GM23338 (cell line): ENCODE results near the gene SLC16A12. TPM values are rescaled to one million over a fixed set of nuclear protein-coding genes. Genes with fewer than 3 reads are reported as not detected.

ENCODE experiments used
- ATAC-seq: fragments of 200-7000 bp; cut with Tn5 transposase; 3 replicates; pipeline ENCODE4 v1.9.1; 2020
- DNase-seq: peaks from one replicate; pipeline ENCODE4 v3.0.0-alpha.2; 2015; ENCODE audit warnings: low spot score
- H2AFZ ChIP-seq: fragments of 200-600 bp; sonication (generic); 2 replicates; pipeline ENCODE4 v1.8.0; 2016; ENCODE audit warnings: antibody characterized with exemption, mild to moderate bottlenecking, moderate library complexity
- H3F3A ChIP-seq: fragments of 200-600 bp; sonication (generic); replicated peaks from 2 replicates; pipeline ENCODE4 v1.8.0; 2017; ENCODE audit warnings: antibody characterized with exemption, mixed run types, low read depth
- H3K27ac ChIP-seq: fragments of 200-600 bp; sonication (generic); 2 replicates; pipeline ENCODE4 v1.6.1; 2016; ENCODE audit warnings: low read depth
- H3K27me3 ChIP-seq: fragments of 200-600 bp; sonication (generic); 2 replicates; pipeline ENCODE4 v1.8.0; 2016; ENCODE audit warnings: mild to moderate bottlenecking, mixed run types, moderate library complexity; ENCODE audit not compliant: insufficient read depth
- H3K36me3 ChIP-seq: fragments of 200-600 bp; sonication (generic); 2 replicates; pipeline ENCODE4 v1.8.0; 2016; ENCODE audit warnings: mild to moderate bottlenecking; ENCODE audit not compliant: insufficient read depth
- H3K4me1 ChIP-seq: fragments of 200-600 bp; sonication (generic); 2 replicates; pipeline ENCODE4 v1.8.0; 2016; ENCODE audit warnings: mild to moderate bottlenecking, moderate library complexity; ENCODE audit not compliant: insufficient read depth
- H3K4me2 ChIP-seq: fragments of 200-600 bp; sonication (generic); 2 replicates; pipeline ENCODE4 v1.7.1; 2017; ENCODE audit warnings: mixed run types
- H3K4me3 ChIP-seq: fragments of 200-600 bp; sonication (generic); 2 replicates; pipeline ENCODE4 v1.6.1; 2016; ENCODE audit warnings: mixed run types
- H3K79me2 ChIP-seq: fragments of 200-600 bp; sonication (generic); replicated peaks from 2 replicates; pipeline ENCODE4 v1.8.0; 2017; ENCODE audit warnings: mild to moderate bottlenecking; ENCODE audit not compliant: insufficient read depth
- H3K9me2 ChIP-seq: fragments of 200-600 bp; sonication (generic); 2 replicates; pipeline ENCODE4 v1.8.0; 2017; ENCODE audit not compliant: insufficient read depth
- H4K20me1 ChIP-seq: fragments of 200-600 bp; sonication (generic); replicated peaks from 2 replicates; pipeline ENCODE4 v1.8.0; 2017; ENCODE audit warnings: mild to moderate bottlenecking; ENCODE audit not compliant: insufficient read depth
- H3K27ac Mint-ChIP-seq: 2 replicates; pipeline ENCODE4 v1.8.0; 2020; ENCODE audit warnings: inconsistent platforms, mild to moderate bottlenecking, moderate library complexity, mixed read lengths
- H3K27me3 Mint-ChIP-seq: 3 replicates; pipeline ENCODE4 v1.8.0; 2022; ENCODE audit warnings: low read depth, mild to moderate bottlenecking, moderate library complexity, mixed read lengths, inconsistent platforms; ENCODE audit not compliant: insufficient read depth, poor library complexity
- H3K36me3 Mint-ChIP-seq: 3 replicates; pipeline ENCODE4 v1.8.0; 2021; ENCODE audit warnings: low read depth, mild to moderate bottlenecking, inconsistent platforms, moderate library complexity, mixed read lengths
- H3K4me1 Mint-ChIP-seq: 3 replicates; pipeline ENCODE4 v1.8.0; 2020; ENCODE audit warnings: mild to moderate bottlenecking, inconsistent platforms, mixed read lengths
- H3K4me3 Mint-ChIP-seq: 3 replicates; pipeline ENCODE4 v1.8.0; 2021; ENCODE audit warnings: moderate library complexity, mild to moderate bottlenecking, inconsistent platforms, mixed read lengths
- H3K9me3 Mint-ChIP-seq: 3 replicates; pipeline ENCODE4 v1.8.0; 2020; ENCODE audit warnings: moderate library complexity, mild to moderate bottlenecking, inconsistent platforms, mixed read lengths
- CTCF ChIP-seq, 2 experiments: fragments of 200-600 bp in 1 of 2; sonication (generic) in 1 of 2; conservative IDR thresholded peaks; 2 replicates each; pipeline versions ENCODE4 v1.5.1 to v1.6.1; 2016 to 2017; ENCODE audit warnings: antibody characterized with exemption in 2 of 2, low read depth in 2 of 2, mild to moderate bottlenecking in 2 of 2, moderate library complexity in 1 of 2
- EZH2phosphoT487 ChIP-seq: fragments of 200-600 bp; sonication (generic); IDR thresholded peaks from one replicate; pipeline ENCODE4 v1.8.1; 2018; ENCODE audit warnings: antibody characterized with exemption; ENCODE audit not compliant: unreplicated experiment
- JUNB ChIP-seq: IDR thresholded peaks from one replicate; pipeline ENCODE4 v1.6.1; 2016; ENCODE audit warnings: antibody characterized with exemption; ENCODE audit not compliant: unreplicated experiment
- NANOG ChIP-seq: IDR thresholded peaks from 2 replicates; pipeline ENCODE4 v1.6.1; 2016; ENCODE audit warnings: antibody characterized with exemption, borderline replicate concordance
- STAT1 ChIP-seq: IDR thresholded peaks from one replicate; pipeline ENCODE4 v1.6.1; 2016; ENCODE audit warnings: antibody characterized with exemption; ENCODE audit not compliant: unreplicated experiment
- polyA plus RNA-seq: library from polyadenylated mRNA; unstranded; fragments of >200 nt; fragmentation: Nextera tagmentation; extraction: Ambion mirVana; gene quantifications from 2 replicates; pipeline ENCODE4 v1.2.1, GENCODE V29; 2016
- total RNA-seq: library from RNA; depleted of rRNA; stranded (reverse); fragments of >200 nt; shearing (Covaris generic); gene quantifications from 2 replicates; pipeline ENCODE4 v1.2.3, GENCODE V29; 2014
- TF ChIP-seq, protein P1 (sequence below): fragments of 250-450 bp; sonication (Bioruptor Pico); IDR thresholded peaks from 2 replicates; pipeline ENCODE4 v1.5.0; 2020; ENCODE audit warnings: mild to moderate bottlenecking, moderate library complexity

The SLC16A12 gene
- total and polyA plus RNA-seq, 2 experiments from 2014 or later = 0.84 to 2.0 TPM

GRCh38 chr10:89478739-89479654, 56.4 kb downstream of the SLC16A12 start:
- no peak overlapping the region for H3K4me2 ChIP-seq
- no peaks in the 10 kb centered on the region for H4K20me1 ChIP-seq
- Mint-ChIP-seq H3K4me3 (no peak overlapping the region), H3K27me3 (no peaks in the 10 kb centered on the region), H3K9me3 (no peaks in the 10 kb centered on the region; the same call in 2 of the 3 replicates), H3K4me1 (peaks cover 27% of the 10 kb centered on the region), H3K36me3 (no peaks in the 10 kb centered on the region), H3K27ac (no peak overlapping the region)
- no peak for DNase-seq
- no peaks in the 10 kb centered on the region for H3K27me3 ChIP-seq
- H2AFZ ChIP-seq = 0 out of 2 replicates have a peak overlapping the region, but pooled peaks have one; percentile 2
- no peaks in the 10 kb centered on the region for H3K36me3 ChIP-seq
- H3F3A ChIP-seq = no peaks in the 10 kb centered on the region
- H3K4me1 ChIP-seq = 0 out of 2 replicates have a peak, but pooled peaks cover 4% of the 10 kb centered on the region
- H3K27ac ChIP-seq = no peak overlapping the region; the same call in 1 of the 2 replicates
- H3K9me2 ChIP-seq = no peaks in the 10 kb centered on the region
- ATAC-seq = peak; percentile 20; the same call in 2 of the 3 replicates
- TF ChIP-seq JUNB (no peak), NANOG (no peak), STAT1 (no peak)
- no peak overlapping the region for H3K4me3 ChIP-seq
- H3K79me2 ChIP-seq = no peaks in the 10 kb centered on the region

GRCh38 chr10:89478085-89478738, 57.2 kb downstream of the SLC16A12 start:
- H3K4me1 Mint-ChIP-seq = peaks cover 27% of the 10 kb centered on the region
- ATAC-seq (peak; percentile 86), DNase-seq (peak; percentile 67)
- H3K4me2 ChIP-seq = no peak overlapping the region
- H3K79me2 ChIP-seq = no peaks in the 10 kb centered on the region
- H3K4me1 ChIP-seq = 0 out of 2 replicates have a peak, but pooled peaks cover 4% of the 10 kb centered on the region
- peak; percentile 11 to 33; a peak in 2 of 4 replicates for TF ChIP-seq CTCF (conservative IDR thresholded peaks at IDR 0.05; ENCODE audit: low read depth in 2 of 2)
- TF ChIP-seq EZH2phosphoT487 = no peak
- H4K20me1 ChIP-seq = no peaks in the 10 kb centered on the region
- no peaks in the 10 kb centered on the region; the same call in 2 of the 3 replicates for H3K9me3 Mint-ChIP-seq
- H3K9me2 ChIP-seq = no peaks in the 10 kb centered on the region
- no peaks in the 10 kb centered on the region for H3K27me3 Mint-ChIP-seq
- no peaks in the 10 kb centered on the region for H3K36me3 Mint-ChIP-seq
- no peaks in the 10 kb centered on the region for H3K27me3 ChIP-seq
- no peaks in the 10 kb centered on the region for H3F3A ChIP-seq
- no peak overlapping the region for H2AFZ ChIP-seq
- no peak overlapping the region for H3K27ac Mint-ChIP-seq
- no peak overlapping the region for H3K4me3 ChIP-seq
- H3K4me3 Mint-ChIP-seq = no peak overlapping the region
- no peaks in the 10 kb centered on the region for H3K36me3 ChIP-seq
- H3K27ac ChIP-seq = no peak overlapping the region; the same call in 1 of the 2 replicates

DNA sequence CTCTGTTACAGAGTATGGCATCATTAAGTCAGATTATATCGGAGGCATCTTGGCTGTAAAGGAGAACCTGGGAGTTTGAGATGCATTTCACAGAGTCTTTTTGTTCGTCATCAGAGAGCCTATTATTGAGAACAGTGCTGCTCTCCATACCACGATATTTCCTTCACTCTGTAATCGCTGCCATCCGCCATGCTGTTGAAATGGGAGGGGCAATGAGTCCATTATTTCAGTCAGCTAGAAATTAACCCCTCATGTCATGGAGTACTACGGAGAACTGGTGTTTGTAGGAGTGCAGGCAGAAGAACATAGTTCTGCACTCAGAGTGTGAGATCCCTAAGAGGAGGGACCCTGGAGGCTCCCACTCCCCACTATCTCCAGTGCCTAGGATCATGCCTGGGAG, 59.2 kb downstream of the SLC16A12 start:
- Mint-ChIP-seq H3K36me3 (no peaks in the 10 kb centered on the region), H3K27ac (no peak overlapping the region), H3K4me1 (peaks cover 27% of the 10 kb centered on the region), H3K4me3 (no peak overlapping the region), H3K27me3 (no peaks in the 10 kb centered on the region), H3K9me3 (no peaks in the 10 kb centered on the region)
- Histone ChIP-seq H3F3A (no peaks in the 10 kb centered on the region), H3K36me3 (no peaks in the 10 kb centered on the region), H4K20me1 (no peaks in the 10 kb centered on the region), H3K27me3 (no peaks in the 10 kb centered on the region), H3K4me1 (0 out of 2 replicates have a peak, but pooled peaks cover 4% of the 10 kb centered on the region), H3K9me2 (no peaks in the 10 kb centered on the region), H3K79me2 (no peaks in the 10 kb centered on the region), H2AFZ (no peak overlapping the region), H3K4me2 (no peak overlapping the region), H3K27ac (no peak overlapping the region), H3K4me3 (no peak overlapping the region)
- DNase-seq = no peak
- ATAC-seq = no peak
- no peak for TF ChIP-seq JUNB
- TF ChIP-seq, protein P1, sequence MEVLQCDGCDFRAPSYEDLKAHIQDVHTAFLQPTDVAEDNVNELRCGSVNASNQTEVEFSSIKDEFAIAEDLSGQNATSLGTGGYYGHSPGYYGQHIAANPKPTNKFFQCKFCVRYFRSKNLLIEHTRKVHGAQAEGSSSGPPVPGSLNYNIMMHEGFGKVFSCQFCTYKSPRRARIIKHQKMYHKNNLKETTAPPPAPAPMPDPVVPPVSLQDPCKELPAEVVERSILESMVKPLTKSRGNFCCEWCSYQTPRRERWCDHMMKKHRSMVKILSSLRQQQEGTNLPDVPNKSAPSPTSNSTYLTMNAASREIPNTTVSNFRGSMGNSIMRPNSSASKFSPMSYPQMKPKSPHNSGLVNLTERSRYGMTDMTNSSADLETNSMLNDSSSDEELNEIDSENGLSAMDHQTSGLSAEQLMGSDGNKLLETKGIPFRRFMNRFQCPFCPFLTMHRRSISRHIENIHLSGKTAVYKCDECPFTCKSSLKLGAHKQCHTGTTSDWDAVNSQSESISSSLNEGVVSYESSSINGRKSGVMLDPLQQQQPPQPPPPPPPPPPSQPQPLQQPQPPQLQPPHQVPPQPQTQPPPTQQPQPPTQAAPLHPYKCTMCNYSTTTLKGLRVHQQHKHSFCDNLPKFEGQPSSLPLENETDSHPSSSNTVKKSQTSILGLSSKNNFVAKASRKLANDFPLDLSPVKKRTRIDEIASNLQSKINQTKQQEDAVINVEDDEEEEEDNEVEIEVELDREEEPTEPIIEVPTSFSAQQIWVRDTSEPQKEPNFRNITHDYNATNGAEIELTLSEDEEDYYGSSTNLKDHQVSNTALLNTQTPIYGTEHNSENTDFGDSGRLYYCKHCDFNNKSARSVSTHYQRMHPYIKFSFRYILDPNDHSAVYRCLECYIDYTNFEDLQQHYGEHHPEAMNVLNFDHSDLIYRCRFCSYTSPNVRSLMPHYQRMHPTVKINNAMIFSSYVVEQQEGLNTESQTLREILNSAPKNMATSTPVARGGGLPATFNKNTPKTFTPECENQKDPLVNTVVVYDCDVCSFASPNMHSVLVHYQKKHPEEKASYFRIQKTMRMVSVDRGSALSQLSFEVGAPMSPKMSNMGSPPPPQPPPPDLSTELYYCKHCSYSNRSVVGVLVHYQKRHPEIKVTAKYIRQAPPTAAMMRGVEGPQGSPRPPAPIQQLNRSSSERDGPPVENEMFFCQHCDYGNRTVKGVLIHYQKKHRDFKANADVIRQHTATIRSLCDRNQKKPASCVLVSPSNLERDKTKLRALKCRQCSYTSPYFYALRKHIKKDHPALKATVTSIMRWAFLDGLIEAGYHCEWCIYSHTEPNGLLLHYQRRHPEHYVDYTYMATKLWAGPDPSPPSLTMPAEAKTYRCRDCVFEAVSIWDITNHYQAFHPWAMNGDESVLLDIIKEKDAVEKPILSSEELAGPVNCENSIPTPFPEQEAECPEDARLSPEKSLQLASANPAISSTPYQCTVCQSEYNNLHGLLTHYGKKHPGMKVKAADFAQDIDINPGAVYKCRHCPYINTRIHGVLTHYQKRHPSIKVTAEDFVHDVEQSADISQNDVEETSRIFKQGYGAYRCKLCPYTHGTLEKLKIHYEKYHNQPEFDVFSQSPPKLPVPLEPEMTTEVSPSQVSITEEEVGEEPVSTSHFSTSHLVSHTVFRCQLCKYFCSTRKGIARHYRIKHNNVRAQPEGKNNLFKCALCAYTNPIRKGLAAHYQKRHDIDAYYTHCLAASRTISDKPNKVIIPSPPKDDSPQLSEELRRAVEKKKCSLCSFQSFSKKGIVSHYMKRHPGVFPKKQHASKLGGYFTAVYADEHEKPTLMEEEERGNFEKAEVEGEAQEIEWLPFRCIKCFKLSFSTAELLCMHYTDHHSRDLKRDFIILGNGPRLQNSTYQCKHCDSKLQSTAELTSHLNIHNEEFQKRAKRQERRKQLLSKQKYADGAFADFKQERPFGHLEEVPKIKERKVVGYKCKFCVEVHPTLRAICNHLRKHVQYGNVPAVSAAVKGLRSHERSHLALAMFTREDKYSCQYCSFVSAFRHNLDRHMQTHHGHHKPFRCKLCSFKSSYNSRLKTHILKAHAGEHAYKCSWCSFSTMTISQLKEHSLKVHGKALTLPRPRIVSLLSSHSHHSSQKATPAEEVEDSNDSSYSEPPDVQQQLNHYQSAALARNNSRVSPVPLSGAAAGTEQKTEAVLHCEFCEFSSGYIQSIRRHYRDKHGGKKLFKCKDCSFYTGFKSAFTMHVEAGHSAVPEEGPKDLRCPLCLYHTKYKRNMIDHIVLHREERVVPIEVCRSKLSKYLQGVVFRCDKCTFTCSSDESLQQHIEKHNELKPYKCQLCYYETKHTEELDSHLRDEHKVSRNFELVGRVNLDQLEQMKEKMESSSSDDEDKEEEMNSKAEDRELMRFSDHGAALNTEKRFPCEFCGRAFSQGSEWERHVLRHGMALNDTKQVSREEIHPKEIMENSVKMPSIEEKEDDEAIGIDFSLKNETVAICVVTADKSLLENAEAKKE = no peak
